GM18909 (cell line): Measurements from ENCODE around the gene CSRP2.

Source experiments
- ATAC-seq: cut with Tn5 transposase; IDR thresholded peaks from one replicate; pipeline ENCODE4 v1.9.1; 2021; ENCODE audit warnings: mild to moderate bottlenecking; ENCODE audit not compliant: unreplicated experiment, poor library complexity

Gene CSRP2

DNA sequence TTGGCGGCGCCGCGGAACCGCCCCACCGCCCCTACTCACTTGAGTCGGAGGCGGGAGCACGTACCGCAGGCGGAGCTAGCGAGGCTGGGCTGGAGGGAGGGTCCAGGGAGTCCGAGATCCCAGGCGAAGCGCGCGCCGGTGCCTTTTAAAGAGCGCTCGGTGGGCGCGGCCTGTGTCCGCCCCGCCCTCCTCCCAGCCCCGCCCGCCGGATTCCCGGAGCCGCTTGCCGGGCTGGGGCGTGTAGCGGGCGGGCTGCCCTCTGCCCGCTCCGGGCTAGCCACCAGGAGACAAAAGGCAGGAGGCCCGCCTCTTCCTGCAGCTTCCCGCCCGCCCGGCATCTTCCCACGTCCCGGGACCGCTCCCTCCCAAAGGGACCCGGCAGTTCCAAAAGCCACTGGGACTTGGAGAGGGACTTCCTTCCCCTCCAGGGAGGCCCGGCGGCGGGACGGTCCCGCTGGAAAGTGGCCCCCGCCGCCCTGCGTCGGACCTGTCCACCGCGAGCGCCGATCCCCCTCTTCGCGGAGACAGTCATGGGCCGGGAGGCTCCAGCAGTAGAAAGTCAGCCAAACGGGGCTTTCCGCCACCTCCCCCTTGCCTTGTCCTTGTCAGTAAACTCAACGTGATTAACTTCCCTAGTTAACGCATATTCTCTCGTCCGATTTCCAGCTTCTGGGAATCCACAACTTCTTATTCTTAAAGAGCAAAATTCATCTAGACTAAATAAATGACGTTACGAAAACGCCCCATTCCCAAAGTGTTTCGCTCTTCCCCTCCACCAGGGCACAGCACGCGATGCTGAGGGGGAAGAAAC is at the start of gene CSRP2:
CSRP2 (minus strand) TSS at position 121 of the 811 bp plus-strand sequence. CDS start 12,759 bp downstream, outside the sequence.
- peak; percentile 87 for ATAC-seq

DNA sequence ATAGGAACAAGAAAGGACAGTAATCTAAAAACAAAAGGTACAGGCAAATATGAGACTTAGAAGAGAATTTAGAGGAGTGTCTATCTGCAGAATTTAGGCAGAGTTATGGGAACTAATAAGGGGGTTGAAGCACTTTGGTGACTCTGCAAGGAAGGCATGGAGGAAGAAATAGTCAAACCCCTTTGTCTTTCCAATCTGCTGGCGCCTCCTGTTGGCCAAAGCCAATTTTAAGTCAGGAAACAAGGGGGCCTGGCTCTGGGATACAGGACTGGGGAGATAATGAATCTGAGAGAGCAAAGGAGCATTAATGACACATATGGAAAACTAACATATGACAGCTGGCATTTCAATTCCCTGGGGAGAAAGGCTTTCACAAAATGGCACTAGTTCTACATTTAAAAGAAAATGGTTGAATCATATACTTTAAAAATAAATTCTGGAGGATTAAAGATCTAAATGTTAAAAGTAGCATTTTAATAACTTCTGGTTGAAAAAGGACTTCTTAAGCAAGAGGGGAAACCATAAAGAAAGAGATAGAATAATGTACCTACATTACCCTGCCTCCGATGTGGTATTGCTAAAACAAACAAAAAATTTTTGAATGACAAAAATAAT is 48.5 kb upstream of the CSRP2 start:
- peak; percentile 51 for ATAC-seq

DNA sequence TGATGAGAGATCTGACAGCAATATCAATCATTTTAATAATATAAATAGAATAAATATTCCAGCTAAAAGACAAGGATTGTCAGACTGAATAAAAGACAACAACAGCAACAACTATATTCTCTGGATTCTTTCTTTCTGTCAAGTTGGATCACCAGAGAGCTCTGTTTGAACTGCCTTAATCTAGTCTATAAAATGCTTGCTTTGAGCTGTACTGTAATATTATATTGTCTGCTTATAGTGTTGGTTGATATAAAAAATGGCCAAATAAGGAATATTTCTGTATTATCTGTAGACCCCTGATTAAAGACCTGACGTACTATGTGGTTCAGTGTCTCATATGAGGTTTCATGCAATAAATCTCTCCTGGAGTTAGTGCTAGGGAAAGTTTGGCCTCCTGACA is 46.3 kb upstream of the CSRP2 start:
- ATAC-seq, result no peak

DNA sequence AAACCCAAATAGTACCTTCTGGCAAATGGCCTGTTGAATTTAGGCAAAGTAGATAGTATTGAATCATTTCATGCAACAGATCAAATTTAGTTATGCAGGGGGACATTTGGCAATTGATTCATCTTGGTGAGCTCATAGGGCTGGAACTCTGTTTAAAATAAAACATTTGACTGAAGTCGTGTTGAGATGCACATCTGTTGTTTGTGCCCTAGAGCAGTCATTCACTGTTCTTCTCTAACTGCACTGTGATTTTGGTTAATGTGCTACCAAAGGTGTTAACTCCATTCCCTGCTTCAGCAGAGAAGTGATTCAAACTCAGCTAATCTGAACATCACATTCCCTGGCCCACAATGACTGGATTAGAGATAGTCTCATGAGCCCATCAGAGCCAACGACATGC is 44.0 kb upstream of the CSRP2 start:
- ATAC-seq, result no peak

DNA sequence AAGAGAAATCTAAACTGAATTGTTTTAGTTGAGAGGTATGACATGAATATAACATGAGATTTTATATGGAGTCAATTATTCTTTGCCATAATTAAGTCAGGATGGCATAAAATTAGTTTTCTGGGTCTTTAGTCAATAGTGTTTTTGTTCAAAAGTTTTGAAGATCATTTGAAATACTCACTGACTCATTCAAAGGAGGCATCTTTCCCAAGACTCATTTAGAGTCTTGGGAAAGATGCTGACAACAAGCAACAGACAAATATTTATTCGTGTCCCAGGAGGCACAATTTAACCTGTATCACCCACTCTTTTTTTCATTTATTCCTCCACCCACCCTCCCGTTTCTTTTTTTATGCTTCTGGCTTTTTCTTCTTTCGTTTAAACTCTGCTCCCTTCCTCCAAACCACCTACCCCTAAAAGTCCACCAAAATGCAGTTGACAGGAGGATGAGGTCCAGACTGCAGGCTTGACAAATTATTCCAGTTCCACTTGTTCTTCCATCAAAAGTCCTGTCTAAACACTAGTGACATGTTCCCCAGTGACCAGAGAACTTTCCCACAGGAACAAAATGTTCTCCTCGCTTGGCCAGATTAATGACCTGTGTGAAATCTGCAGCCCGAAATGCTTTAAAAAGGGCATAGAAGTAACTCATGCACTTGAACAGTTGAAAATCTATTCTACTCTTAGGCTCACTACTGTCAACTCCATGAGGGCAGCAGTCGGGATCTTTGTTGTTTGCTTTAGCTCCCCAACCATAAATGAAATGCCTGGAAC is 43.3 kb upstream of the CSRP2 start:
- ATAC-seq, result no peak

DNA sequence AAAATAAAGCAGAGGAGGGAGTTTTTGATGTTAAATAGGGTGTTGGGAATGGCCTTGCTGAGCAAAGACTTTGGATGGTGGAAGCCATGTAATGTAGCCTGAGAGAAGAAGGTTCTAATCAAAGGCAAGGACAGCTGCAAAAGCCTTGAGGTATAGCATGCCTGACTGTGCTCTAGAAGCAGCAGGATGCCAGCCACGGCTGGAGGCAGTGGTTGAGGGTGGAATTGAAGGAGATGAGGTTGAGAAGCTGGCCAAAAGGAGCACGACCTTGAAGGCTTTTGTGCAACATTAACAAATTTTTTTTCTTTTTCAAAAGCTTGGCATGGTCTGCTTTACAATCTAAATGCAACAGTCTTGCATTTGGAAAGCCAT is 42.3 kb upstream of the CSRP2 start:
- ATAC-seq, result no peak

DNA sequence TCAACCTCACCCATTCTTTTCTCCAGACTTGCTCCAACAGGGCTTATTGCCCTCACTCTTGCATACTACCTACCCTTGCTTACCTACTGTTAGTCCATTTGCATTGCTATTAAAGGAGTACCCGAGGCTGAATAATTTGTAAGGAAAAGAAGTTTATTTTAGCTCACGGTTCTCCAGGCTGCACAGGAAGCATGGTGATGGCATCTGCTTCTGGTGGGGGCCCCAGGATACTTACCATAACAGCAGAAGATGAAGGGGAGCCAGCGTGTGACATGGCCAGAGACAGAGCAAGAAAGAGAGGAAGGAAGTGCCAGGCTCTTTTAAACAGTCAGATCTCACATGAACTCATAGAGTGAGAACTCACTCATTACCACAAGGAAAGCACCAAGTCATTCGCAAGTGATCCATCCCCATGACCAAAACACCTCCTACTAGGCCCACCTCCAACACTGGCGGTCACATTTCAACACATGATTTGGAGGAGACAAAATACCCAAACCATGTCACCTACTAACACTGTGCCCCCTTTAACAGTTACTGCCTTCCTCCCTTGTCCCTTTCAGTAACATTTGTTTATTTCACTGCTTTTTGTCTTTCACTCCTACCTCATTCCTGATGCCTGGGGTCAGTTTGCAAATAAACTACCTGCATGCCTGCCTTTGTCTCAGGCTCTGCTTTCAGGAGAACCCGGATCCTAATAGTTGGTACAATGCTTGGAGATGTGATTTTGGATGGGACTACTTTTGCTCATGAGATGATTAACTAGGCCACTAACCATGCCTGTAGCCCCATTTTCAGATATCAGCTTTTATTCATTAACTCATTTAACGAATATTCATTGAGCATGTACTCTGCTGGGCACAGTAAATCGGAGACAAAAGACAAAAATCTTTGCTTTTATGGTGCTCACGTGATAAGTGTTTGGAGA is 41.6 kb upstream of the CSRP2 start:
- peak; percentile 85 for ATAC-seq

DNA sequence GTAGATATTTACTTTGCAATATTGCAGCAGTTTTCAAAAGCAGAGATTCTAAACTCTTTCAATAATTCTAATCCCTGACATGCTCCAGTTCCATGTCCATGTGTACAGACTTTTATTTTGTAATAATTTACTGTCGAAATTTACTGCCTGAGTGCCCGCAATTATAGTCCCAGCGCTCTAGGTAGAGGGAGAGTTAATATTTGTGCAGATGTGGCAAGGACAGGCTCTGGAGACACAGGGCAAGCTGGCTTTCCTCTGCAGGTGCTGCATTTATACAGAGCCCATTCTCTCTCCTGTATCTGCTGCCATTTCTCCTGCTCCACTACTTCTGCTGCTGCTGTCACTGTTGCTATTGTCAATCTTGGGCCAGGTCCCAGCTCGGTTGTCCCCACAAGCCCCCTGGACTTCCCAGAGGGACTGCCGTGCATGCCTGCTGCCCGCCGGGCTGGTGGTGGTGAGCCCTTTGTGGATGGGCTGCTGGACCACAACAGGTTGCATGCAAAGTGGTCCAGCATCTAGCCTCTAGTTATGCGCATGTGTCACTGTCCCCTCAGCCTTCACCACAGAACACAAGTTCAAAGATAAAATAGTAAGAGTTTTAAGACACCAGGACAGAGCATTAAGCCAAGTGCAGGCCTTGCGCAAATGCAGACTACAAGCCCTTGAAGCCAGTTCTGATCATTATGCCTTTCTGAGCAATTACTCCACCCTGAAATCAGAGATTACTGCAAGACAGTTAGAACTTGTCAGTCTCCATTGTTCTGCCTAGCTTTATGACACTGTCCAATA is 40.8 kb upstream of the CSRP2 start:
- ATAC-seq, result peak; percentile 20

DNA sequence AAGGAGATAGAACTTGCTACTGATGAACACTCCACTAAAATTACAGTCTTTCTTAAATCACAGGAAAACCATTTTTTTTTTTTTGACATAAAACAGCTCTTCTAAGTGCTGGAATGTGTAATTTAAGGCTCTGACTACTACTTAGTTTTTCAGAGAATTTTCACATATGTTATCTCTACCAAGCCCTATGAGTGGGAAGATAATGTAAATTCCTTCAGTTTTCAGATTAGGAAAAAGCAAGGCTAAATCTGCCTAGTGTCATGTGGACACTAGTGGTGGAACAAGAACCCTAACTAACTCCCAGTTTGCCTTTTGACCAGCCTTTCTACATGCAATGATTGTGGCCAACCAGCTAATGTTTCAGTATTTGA is 37.3 kb upstream of the CSRP2 start:
- no peak for ATAC-seq

DNA sequence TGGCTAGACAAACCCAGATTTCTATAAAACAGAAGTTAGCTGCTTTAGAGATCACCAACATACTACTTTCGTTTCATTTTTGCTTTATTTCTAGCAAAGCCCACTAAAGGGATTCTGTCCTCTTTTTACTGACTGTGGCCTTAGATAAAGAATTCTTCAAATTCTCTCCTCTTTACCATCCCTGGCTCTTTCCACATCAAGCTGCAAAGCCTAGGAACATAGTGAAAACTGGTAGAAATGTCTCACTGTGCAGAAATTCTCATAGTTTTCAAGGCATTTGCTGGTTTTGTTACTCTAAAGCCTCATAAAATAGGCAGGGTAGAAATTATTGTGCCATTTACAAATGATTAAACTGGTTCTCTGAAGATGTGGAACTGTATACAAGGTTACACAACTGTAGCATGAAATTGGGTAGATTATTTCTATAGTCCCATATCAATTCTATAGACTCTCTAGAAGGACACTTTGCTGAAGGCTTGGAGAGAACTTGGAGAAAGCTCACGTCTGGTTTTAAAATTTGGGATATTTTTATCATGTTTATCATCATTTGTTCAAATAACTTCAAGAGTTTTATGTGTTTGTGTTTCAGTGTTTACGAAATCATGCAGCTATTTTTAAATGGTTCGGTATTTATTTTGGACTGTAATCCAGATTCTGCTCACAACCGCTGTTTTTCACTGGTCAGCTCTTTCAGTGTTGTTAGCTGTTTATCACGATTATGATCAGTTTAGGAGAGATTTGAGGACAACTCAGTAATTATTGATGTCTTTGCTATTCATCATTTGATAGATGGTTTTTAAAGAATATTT is 36.7 kb upstream of the CSRP2 start:
- ATAC-seq, result no peak

DNA sequence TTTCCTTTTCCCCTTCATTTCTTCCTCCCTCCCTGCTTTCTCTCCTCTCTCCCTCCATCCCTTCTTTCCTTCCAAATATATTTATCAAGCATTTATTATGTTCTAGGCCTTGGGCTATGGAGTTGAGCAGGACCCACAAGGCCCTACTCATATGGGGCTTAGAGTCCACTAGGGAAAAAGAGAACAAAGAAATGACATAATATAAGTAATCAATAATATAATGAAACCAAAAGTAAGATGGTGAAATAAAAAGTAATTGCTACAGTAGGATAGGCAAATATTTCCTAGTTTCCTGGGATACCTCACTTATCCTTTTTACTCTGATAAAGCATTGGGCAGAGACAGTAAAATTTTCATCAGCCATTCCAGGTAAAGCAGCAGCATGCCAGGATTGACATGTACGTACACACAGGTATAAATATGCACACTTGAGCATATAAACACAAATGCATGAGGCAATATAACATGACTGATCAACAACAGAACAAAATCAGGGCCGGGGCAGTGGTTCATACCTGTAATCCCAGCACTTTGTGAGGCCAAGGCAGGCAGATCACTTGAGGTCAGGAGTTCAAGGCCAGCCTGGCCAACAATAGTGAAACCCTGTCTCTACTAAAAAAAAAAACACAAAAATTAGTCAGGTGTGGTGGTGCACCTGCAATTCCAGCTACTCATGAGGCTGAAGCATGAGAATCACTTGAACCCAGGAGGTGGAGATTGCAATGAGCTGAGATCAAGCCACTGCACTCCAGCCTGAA is 35.5 kb upstream of the CSRP2 start:
- no peak for ATAC-seq

DNA sequence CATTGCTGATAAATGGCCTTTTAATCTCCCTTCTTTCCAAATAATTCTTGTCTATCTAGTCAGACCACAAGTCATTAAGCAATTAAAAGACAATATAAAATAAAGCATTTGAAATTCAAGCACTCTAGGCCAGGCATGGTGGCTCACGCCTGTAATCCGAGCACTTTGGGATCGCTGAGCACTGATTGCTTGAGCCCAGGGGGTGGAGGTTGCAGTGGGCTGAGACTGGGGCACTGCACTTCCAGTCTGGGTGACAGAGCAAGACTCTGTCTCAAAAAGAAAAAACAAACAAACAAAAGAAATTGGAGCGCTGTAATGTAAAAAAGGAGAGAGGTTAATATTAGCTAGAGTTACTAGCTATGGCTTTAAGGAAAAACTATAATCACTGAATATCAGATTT is 30.5 kb upstream of the CSRP2 start:
- no peak for ATAC-seq

DNA sequence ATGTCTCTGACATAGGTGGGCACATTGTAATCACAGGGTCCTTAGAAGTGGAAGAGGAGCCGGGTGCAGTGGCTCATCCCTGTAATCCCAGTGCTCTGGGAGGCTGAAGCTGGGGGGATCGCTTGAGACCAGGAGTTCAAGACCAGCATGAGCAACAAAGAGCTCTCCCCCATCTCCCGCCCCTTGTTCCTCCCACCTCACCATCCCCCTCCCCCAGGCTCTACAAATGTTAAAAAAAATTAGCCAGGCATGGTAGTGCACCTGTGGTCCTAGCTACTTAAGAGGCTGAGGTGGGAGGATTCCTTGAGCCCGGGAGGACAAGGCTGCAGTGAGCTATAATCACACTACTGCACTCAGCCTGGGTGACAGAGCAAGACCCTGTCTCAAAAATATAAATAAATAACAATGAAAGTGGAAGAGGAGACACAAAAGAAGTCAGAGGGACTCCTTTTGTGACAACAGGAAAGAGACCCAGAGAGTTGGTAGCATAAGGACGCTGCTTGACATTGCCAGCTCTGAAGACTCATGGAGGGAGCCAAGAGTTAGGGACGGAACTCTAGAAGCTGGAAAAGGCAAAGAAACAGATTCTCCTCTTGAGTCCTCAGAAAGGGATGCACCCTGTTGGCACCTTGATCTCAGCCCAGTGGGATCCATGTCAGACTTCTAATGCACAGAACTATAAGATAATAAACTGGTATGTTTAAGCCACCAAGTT is 29.6 kb upstream of the CSRP2 start:
- no peak for ATAC-seq

DNA sequence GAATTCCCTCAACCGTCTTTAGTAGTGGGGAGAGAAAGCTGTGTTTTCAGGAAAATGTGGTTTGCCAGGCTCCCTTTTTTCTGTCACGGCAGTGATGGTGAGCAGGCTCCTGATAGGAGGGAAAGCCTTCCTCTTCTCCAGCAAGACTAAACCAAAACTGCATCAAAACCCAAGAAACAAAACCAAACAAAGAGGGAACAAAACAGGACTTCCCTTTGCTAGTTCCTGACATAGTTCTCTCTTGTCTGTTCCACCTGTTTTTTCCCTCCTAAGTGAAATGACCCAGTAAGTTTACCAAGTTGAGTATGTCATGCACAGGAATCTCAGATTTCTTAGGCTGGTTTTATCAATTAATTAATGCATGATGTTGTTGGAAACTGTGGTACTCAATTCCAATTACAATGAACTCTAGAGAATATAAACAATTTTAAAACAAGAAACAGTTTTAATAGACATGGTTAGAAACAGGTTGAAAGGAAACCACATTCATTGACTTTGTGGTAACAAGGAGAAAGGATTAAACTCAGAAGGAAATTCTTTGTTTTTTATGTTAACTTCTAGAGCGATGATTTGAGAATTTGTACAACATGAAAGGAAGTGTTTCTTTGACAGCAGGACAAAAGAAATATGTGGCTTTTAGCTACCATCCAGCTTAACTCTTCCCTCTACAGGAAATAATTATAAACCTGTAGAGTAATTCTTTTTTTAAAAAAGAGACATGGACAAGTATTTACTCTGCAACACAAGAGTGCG is 23.0 kb upstream of the CSRP2 start:
- ATAC-seq, result no peak

DNA sequence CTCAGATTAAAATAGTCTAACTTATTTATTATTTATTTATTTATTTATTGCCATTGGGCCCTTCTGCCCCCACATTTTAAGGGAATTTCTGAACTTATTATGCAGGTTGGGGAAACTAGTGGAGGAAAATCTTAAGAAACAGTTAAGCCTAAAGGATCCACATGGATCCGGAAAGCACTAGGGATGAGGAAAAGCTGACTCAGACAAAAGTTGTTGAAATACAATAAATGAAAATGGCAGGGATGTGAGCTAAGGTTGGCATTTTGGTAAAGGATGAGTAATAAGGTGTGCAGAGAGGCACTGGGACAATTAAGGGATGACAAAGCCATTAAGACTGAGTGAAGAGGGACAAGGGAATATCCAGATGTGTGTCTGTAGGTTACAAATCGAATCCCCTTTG is 20.7 kb upstream of the CSRP2 start:
- no peak for ATAC-seq

DNA sequence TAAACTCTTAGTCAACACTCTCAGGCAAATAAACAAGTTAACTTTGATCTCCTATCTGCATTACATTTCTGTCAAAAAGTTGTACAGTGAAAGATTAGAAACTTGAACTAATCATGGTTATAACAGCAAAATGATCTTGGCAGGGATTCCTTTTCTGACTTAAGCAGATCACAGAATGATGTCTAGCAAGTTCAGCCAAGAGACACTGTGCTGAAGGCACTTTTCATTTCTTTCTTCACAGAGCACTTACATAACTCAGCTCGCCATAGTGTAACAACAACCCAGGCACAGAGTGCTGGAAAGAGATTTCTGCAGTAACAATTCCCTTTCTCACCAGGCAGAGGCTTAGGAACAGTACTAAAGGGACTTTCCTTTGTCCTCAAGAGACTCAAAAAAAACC is 19.6 kb upstream of the CSRP2 start:
- no peak for ATAC-seq

DNA sequence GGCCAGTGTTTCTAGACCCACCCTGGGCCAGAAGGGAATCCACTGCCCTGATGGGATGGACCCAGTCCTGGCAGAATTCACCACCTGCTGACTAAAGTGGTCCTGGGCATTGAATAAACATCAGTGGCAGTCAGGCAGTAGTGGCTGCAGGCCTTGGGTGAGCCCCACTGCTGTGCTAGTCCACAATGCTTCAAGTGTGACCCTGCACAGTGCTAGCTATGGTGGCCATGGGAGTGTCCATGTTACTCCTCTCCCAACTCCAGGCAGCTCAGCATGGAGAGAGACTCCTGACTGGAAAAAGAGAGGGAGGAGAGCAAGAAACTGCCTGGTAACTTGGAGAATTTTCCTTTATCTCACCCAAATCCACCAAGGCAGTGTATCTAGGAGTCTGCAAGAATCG is 17.5 kb upstream of the CSRP2 start:
- no peak for ATAC-seq
